Heart left ventricle (tissue), 16 donors: ENCODE results near the gene TAOK1. TPM values are rescaled to one million over a fixed set of nuclear protein-coding genes. Genes with fewer than 3 reads are reported as not detected.

Experiments
- ATAC-seq, 4 donors: fragments of 200-7000 bp; cut with Tn5 transposase; one replicate each; pipeline ENCODE4 v1.9.1; 2020 to 2022; ENCODE audit warnings: moderate library complexity in 4 of 4, mild to moderate bottlenecking in 3 of 4, moderate number of reproducible peaks in 1 of 4
- DNase-seq, 5 donors: peaks; one replicate each; pipeline ENCODE4 v3.0.0-alpha.2; 2020
- H3K27ac ChIP-seq, 12 donors: fragments of 200-600 bp; sonication (generic) in 4 of 12; one replicate each; pipeline versions ENCODE4 v1.5.0 to v1.8.0; 2016 to 2022; ENCODE audit warnings: mild to moderate bottlenecking in 2 of 12
- H3K27me3 ChIP-seq, 9 donors: fragments of 200-600 bp; sonication (generic) in 2 of 9; one replicate each; pipeline versions ENCODE4 v1.5.1 to v1.8.0; 2016 to 2022; ENCODE audit warnings: mild to moderate bottlenecking in 3 of 9
- H3K36me3 ChIP-seq, 9 donors: fragments of 200-600 bp; sonication (generic) in 2 of 9; one replicate each; pipeline versions ENCODE4 v1.5.0 to v1.8.0; 2018 to 2022; ENCODE audit warnings: mild to moderate bottlenecking in 2 of 9
- H3K4me1 ChIP-seq, 12 donors: fragments of 200-600 bp; sonication (generic) in 4 of 12; one replicate each; pipeline versions ENCODE4 v1.5.0 to v1.8.0; 2016 to 2022; ENCODE audit warnings: mild to moderate bottlenecking in 3 of 12
- H3K4me3 ChIP-seq, 12 donors: fragments of 200-600 bp; sonication (generic) in 4 of 12; one replicate each; pipeline versions ENCODE4 v1.5.0 to v1.8.0; 2017 to 2022; ENCODE audit warnings: mild to moderate bottlenecking in 9 of 12, moderate library complexity in 4 of 12
- H3K9me3 ChIP-seq, 12 donors: fragments of 200-600 bp; sonication (generic) in 4 of 12; one replicate each; pipeline versions ENCODE4 v1.5.0 to v1.8.0; 2016 to 2022; ENCODE audit warnings: mild to moderate bottlenecking in 1 of 12
- CTCF ChIP-seq, 12 donors: fragments of 200-600 bp; sonication (generic) in 4 of 12; IDR thresholded peaks; one replicate each; pipeline versions ENCODE4 v1.5.0 to v1.8.0; 2018 to 2022; ENCODE audit warnings: antibody characterized with exemption in 12 of 12, mild to moderate bottlenecking in 5 of 12
- POLR2A ChIP-seq, 2 donors: fragments of 450-650 bp; IDR thresholded peaks; one replicate each; pipeline ENCODE4 v1.6.1; 2017; ENCODE audit warnings: antibody characterized with exemption in 2 of 2, mild to moderate bottlenecking in 2 of 2, moderate library complexity in 2 of 2
- WGBS, 4 donors: extraction: QIAGEN DNeasy Blood & Tissue Kit in 2 of 4; methylation state at CpG; one replicate each; pipeline versions ENCODE4 v1.1.5 to v1.1.7; 2013 to 2018; 5-methylcytosine and 5-hydroxymethylcytosine counted together
- intact Hi-C, 10 donors: fragments of 100-400 bp; cut with DNase I; formaldehyde crosslinking; loops; one replicate each; pipeline versions ENCODE4 v1.11.1 to v1.14.2; 2022
- polyA plus RNA-seq, 2 donors: library from polyadenylated mRNA; stranded (reverse); fragments of 200-250 nt; gene quantifications; one replicate each; pipeline ENCODE4 v1.2.3, GENCODE V29; 2013
- total RNA-seq, 9 donors: library from RNA; depleted of rRNA in 2 of 9; stranded (reverse); fragments of >200 nt in 2 of 9; fragmentation: NEBNext Ultra II Directional in 3 of 9; extraction: Animal tissue kit (Norgen Biotek cat#: 25700) in 3 of 9; gene quantifications; one replicate each; pipeline versions ENCODE4 v1.1.0 to v1.2.4, GENCODE V29; 2016 to 2023
- donor health status: ischemic (EF 13 %, LVEDD 7.1; RV severe dilation, severe dysfunction).
- donor health status: healthy with polysubstance abuse.
- donor health status: DM: no; HTN: yes; CAD: no.
- donor health status: DM: no; HTN: no; CAD: no.
- donor health status: ischemic (EF 25% LVEDD 6.9; RV normal size, moderate dysfunction).
- donor health status: ischemic (EF 25% LVEDD 5.7; RV mildly dilated, moderate dysfunction).
- donor health status: healthy.
- donor health status: DM: yes; HTN: yes; CAD: no.
- donor health status: ischemic (EF 35%, LVEDD 5.7; RV mildly dilated, moderate dysfunction).
- donor health status: nonischemic (EF 11% LVEDD 7.7; RV severe dilation, severe dysfunction).
- donor health status: DM: yes; HTN: yes; CAD: no.
- donor health status: PGD.
- donor health status: ischemic (EF 29% LVEDD 5.4; RV normal size, mild dysfunction).
- donor health status: nonischemic (EF 23%, LVEDD 6.1; RV moderate dilation, normal function).

The TAOK1 gene
- total and polyA plus RNA-seq, 11 donors: 9.2 to 81.2 (median 59.0) TPM

- Histone ChIP-seq H3K4me3 (no peak overlapping the region), H3K9me3 (no peaks in the 10 kb centered on the region), H3K27ac (no peak overlapping the region), H3K36me3 (no peaks in the 10 kb centered on the region), H3K27me3 (no peaks in the 10 kb centered on the region), H3K4me1 (peaks cover 0 to 9% (median 0%) of the 10 kb centered on the region in 12 donors)
- ATAC-seq (peak in 3 of 4 donors; percentile 82 to 91 (median 90)), DNase-seq (peak in 1 of 5 donors; percentile 34)
- TF ChIP-seq CTCF (IDR thresholded peaks at IDR 0.05) (no peak), POLR2A (IDR thresholded peaks at IDR 0.05) (no peak)
- intact Hi-C loops: no loop called here
- 69 to 79% (median 75%) methylated on average over 3 of the region's 3 CpGs for WGBS, 4 donors
These were observed 13.4 kb upstream of the TAOK1 start for GRCh38 chr17:29376667-29377270.

GRCh38 chr17:29378500-29378899 is 11.7 kb upstream of the TAOK1 start:
- H3K27ac ChIP-seq: no peak overlapping the region
- no peaks in the 10 kb centered on the region for H3K9me3 ChIP-seq
- no peak overlapping the region for H3K4me3 ChIP-seq
- H3K4me1 ChIP-seq: peaks cover 0 to 9% (median 0%) of the 10 kb centered on the region in 12 donors
- ATAC-seq (no peak), DNase-seq (no peak)
- H3K27me3 ChIP-seq: no peaks in the 10 kb centered on the region
- intact Hi-C loops: no loop called here
- no peaks in the 10 kb centered on the region for H3K36me3 ChIP-seq
- TF ChIP-seq POLR2A (IDR thresholded peaks at IDR 0.05): no peak
- no peak for TF ChIP-seq CTCF (IDR thresholded peaks at IDR 0.05)
- WGBS, 4 donors: 85 to 89% (median 88%) methylated on average over 4 of the region's 4 CpGs

GRCh38 chr17:29379084-29379991 is 10.8 kb upstream of the TAOK1 start:
- Histone ChIP-seq H3K27ac (no peak overlapping the region), H3K36me3 (no peaks in the 10 kb centered on the region), H3K4me3 (no peak overlapping the region), H3K4me1 (peaks cover 0 to 9% (median 0%) of the 10 kb centered on the region in 12 donors), H3K9me3 (no peaks in the 10 kb centered on the region), H3K27me3 (no peaks in the 10 kb centered on the region)
- no peak for TF ChIP-seq POLR2A (IDR thresholded peaks at IDR 0.05)
- no peak for TF ChIP-seq CTCF (IDR thresholded peaks at IDR 0.05)
- DNase-seq (no peak), ATAC-seq (peak in 1 of 4 donors; percentile 65)
- intact Hi-C loops: no loop called here
- WGBS, 4 donors: 54 to 61% (median 59%) methylated on average over 12 of the region's 12 CpGs

GRCh38 chr17:29383686-29384085 is 6.5 kb upstream of the TAOK1 start:
- peaks cover 0 to 7% (median 0%) of the 10 kb centered on the region in 12 donors for H3K4me1 ChIP-seq
- no peak for DNase-seq
- H3K4me3 ChIP-seq: no peak overlapping the region
- intact Hi-C loops: loop anchor here in 1 of 10 donors (10.0 kb wide), 1 partner anchor 81 kb away; no protein-coding TSS in a partner anchor
- TF ChIP-seq POLR2A (IDR thresholded peaks at IDR 0.05) (no peak), CTCF (IDR thresholded peaks at IDR 0.05) (no peak)
- ATAC-seq: no peak
- WGBS, 4 donors: 41 to 79% (median 66%) methylated on average over 1 of the region's 1 CpG
- no peak overlapping the region for H3K27ac ChIP-seq
- no peaks in the 10 kb centered on the region for H3K27me3 ChIP-seq
- no peaks in the 10 kb centered on the region for H3K9me3 ChIP-seq
- no peaks in the 10 kb centered on the region for H3K36me3 ChIP-seq
